GM18861 (cell line): ENCODE measurements around the gene ADD3.

Experiments
- ATAC-seq: cut with Tn5 transposase; IDR thresholded peaks from one replicate; pipeline ENCODE4 v1.9.1; 2021; ENCODE audit not compliant: unreplicated experiment

ADD3 gene

DNA sequence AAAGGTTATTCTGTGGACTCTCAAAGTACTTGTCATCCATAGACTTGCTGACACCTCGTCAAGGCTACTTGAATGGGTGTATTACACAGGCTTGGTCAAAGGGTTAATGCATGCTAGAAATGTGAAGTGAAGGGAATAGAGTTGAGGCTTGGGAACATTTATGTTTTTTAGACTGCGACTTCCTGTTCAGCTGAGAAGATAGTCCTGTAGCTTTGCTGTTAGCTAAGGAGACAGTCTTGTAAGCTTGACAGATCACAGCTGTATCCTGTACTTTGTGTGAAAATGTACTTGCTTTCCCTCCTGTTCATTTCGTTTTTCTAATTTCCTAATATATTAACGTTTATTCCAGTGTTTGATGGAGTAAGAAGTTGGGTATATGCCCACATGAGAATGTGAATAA is 52.1 kb downstream of the ADD3 start:
- peak; percentile 37 for ATAC-seq

DNA sequence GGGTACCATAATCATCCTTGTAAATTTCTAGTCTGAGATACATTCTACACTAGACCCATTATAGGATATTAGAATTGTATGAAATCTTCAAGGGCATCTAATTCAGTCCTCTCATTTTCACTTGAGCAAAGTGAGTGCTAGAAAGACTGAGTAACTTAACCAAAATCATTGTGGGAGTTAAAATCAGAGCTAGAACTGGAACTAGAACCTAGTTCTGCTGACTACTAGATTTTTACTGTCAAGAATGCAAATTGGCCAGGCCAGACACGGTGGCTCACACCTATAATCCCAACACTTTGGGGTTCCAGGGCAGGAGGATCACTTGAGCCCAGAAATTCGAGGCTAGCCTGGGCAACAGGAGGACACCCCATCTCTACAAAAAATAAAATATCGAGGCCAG is 53.9 kb downstream of the ADD3 start:
- ATAC-seq, result no peak

DNA sequence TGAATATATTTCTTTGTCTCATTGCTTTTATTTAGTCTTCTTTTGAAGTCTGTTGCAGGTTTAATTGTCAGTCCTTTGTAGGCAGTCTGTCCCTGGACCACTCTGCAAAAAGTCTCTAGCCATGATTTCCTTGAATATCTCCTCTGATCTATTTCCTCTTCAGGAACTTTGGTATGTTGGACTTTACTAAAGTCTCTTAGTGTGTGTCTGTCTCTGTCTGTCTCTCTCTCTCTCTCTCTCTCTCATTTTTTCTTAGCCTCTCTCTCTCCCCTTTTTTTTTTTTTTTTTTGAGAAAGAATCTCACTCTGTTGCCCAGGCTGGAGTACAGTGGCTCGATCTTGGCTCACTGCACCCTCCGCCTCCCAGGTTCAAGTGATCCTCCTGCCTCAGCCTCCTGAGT is 57.5 kb downstream of the ADD3 start:
- no peak for ATAC-seq

DNA sequence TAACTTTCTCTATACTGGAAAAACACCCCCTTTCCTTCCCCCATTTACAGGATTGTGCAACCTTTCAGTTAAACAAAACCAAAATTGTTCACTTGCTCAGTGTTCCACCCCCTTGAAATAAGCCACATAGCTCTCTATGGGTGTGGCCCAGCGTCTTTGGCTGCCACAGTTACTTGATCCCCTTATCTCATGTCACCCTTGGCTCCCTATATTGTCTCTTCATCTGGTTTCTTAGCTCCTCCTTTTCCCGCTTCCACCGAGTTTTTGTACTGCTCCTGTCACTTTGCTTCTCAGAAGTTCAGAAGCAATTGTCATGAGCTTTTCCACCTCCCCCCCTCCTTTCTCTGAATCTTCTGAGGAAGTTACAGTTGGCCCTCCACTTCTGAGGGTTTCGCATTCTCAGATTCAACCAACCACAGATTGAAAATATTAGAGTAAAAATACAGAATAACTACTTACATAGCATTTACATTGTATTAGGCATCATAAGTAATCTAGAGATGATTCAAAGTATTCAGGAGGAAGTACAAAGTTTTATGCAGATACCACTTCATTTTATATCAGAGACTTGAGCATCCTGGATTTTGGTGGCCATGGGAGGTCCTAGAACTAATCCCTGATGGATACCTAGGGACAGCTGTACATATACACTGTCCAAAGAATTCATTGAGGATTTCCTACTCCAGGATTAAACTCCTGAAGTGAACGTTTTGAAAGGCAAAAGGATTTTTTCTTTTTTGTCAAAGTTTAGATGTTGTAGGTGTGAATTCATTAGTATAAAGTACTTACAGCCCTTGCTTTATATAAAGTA is 60.4 kb downstream of the ADD3 start:
- peak; percentile 26 for ATAC-seq

DNA sequence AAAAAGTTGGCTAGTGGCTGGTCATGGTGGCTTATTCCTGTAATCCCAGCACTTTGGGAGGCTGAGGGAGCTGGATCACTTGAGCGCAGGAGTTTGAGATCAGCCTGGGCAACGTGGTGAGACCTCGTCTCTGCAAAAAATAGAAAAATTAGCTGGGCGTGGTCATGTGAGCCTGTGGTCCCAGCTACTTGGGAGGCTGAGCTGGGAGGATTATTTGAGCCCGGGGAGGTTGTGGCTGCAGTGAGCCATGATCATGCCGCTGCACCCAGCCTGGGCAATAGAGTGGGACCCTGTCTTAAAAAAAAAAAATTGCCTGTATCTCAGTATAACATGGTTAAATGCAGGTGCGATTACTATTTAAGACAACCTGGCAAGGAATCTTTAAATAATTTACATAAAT is 61.0 kb downstream of the ADD3 start:
- ATAC-seq, result no peak

DNA sequence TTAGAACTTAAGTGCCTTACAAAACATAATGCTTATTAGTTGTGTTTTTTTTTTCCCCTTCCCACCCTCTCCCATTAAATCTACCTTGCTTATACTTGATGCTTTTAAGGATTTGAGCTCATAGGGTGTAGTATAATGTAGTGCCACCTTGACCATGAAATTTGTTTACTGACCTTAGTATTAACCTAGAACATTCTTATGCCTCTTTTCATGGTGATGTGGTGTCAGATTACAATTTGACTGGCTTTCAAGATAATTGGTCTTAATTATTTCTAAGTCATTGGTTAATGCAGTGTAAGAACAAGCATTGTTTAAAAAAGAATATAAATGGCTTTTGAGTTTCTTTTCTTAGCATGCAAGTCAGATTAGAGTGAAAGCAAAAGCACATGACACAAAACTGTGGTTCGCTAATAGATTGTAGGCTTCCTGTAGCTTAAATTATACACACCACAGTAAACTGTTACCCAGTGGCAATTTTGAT is 61.8 kb downstream of the ADD3 start:
- ATAC-seq, result peak; percentile 66

DNA sequence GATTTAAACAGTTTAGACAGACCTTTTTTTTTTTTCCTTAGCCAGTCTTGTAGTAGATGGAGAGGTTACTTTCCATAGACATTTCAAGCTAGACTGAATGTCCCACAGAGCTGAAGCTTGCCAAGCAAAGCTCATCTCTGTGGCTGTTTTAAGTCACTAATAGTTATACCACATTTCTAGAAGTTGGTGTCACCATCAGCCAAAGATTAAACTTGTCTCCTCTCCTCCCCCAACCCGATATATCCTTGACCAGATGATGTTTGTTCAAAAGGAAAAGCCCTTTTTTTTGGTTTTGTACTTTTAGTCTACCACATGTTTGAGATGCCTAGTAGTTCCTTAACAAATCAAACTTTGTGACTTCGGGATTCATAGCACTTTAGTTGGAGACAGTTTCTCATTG is 66.1 kb downstream of the ADD3 start:
- no peak for ATAC-seq

DNA sequence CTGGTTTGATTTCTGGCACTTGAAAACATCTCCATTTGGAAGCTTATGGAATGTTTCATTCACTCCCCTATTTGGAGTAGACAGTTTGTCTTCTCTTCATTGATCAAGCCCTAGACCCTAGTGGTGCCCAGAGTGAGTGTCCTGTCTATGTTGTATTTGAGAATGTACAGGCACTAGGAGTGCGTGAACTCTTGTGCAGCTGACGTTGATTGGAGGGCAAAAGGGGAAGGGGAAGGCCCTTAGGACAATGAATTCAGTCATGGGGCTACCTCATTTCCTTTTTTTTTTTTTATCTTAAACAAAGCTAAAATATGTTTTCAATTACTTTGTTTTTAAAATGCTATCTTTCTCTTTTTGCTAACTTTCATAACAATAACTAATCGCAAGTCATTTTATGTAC is 66.5 kb downstream of the ADD3 start:
- no peak for ATAC-seq

DNA sequence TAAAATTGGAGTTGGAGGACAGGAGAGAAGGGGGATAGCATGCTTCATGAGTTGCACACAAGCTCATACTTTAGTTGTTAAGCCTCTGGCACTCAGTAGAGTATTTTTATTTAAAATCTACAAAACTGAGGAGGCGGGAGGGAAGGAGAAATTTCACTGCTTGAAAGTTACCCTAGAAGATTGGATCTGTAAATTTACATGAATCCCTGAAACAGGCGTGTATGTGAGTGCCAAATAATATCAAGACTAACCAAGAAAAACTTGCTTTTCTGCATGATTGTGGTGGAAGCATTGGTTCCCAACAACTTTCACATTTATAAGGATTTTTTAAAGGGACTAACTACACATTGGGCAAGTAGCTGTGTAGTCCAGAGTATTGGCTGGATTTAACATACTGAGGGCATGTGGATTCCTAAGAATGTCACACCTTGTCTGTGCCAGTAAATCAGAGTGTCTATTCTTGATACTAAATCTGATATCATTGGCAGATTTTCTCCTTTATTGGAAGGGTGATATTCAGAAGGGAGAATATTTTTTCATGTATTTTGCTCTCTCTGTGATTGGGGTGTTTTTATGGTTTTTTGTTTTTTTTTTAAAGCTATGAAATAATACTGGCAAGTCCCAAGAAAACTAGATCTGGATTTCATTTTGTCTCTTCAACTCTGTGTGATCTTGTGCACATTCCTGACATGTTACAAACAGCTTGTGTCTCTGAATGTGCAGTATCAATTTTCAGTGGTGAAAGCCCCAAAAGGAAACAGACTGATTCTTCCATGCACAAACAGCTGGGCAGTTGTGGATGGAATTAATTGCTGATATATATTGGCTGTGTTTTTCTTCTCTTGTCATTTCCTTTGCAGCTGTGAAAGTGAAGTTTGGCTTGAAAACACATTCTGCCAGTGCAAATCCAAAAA is 67.2 kb downstream of the ADD3 start:
- no peak for ATAC-seq

DNA sequence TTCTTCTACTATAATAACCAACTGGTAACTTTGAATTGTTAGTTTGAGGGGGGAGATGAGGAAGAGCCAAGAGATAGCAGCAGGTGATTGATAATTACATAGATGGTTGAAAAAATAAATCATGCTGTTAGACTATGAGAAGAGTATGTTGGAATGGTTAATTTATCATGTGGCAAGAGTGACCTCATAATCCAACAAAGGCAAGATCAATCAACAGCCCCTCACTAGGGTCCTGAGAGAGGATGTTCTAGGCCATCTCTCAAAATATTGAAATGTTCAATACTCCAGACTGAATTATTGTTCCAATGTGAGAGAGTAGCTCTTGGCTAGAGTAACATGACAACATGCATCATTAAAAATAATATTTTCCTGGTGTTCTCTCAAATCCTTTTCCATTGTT is 67.9 kb downstream of the ADD3 start:
- no peak for ATAC-seq

DNA sequence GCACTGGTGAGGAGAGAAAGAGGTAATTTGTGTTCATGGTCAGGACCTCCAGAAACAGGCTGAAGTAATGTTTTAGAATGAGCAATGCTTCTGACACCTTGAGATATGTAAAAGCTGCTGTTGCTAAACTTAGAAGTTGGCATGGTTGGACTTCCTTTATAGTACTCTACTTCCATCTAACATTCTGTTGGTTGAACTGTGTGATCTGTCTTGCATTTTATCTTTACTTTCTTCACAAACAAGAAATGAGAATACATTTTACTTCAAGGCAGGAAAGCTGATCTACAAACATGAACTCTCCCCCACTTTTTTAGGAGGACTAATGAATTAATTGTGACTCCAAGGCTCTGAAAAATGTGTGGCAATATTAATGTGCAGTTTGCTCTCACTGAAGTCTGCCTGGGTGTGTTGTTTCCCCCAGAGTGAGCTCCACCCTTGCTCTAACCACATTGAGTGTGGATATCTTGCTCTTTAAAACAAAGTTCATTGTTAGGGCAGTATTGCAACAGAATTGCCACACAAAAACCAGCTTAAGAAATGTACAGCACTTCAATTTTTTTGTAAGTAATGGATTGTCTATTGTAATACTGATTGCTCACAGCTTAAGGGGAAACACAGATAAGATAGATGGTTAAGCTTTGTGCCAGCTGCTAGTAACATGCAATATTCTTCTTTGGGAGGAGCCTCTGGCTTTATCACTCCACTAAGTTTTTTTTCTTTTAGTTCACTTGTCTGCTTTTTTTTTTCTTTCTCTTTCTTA is 69.0 kb downstream of the ADD3 start:
- peak; percentile 64 for ATAC-seq

DNA sequence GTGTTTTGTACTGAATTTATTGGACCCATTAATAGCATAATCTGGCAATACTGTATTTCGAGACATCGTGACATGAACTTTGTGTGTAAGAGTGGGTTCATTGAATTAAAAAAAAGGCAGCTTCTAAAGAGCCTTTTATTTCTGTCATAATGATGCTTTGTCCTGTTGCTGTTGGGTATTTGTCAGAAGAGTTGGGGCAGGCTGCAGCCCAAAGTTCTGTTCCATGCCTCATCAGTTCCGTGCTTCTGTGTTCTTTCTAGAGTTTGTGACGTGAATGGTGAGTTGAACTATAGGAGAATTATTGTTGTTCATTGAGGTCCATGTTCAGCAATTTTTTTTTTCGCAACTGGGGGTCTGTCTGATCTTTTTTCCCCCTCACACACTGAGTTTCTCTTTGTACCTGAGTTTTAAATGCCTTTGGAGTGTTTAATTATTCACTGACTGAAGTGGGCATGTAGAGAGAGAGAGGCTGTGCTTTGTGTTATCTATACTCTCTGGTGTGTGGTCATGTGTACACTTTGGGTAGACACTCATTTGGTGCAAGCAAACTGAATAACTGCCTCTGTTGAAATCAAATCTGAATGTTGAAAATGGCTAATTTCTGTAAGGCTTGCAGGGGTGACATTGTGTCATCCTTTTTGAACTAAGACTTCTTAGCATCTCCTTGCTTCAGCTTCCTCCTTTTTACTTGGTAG is 69.8 kb downstream of the ADD3 start:
- ATAC-seq, result no peak

DNA sequence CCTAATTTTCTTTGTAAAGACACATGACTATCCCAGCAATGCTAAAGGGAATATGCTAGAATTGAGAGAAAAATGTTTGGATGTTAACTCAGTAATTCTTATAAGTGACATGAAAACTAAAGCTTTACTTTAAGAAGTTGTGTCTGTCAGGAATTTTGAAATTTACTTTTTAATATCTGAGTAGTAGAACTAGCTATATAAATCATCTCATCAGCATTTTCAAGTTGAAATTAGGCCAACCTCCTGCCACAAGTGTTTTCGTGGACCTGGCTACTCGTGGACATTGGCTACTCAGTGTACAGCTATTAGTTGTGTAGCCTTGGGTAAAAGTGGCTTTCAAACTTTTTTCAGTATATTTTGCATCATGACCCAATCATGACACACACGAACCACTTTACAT is 70.5 kb downstream of the ADD3 start:
- no peak for ATAC-seq

DNA sequence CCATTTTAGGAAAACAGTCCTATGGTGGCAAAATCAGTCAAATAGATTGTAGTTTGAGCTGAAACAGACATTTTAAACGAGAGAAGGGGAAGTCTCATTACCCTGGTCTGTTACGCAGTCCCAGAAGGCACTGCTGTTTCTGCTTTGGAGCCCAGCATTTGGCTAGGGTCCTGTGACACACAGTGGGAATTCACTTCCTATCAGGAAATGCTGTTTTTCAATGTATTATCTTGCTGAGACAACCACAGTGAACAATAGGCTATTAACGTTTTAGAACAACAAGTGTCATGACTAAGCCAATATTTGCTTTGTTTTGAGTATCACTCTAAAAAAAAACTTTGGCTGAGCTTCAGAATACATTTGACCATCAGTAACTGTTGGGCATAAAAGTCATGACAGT is 74.1 kb downstream of the ADD3 start:
- ATAC-seq, result no peak

DNA sequence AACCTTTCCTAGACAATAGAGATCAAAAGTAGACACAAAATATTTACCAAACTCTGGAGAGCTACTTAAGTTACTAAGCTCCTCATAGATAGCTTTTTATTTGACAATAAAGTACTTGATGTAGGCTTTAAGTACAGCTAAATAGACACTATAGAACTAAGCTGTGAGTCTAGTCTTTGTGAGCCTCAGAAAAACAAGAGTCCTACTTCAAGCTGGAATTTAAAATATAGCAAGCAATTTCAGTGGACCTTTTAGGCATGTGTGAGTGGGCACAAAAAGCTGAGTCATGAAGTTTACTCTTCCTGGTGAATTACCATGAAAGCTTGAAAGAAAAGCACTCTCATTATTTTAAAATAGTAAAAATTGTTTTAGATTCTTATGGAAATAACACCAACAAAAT is 76.1 kb downstream of the ADD3 start:
- ATAC-seq, result no peak

DNA sequence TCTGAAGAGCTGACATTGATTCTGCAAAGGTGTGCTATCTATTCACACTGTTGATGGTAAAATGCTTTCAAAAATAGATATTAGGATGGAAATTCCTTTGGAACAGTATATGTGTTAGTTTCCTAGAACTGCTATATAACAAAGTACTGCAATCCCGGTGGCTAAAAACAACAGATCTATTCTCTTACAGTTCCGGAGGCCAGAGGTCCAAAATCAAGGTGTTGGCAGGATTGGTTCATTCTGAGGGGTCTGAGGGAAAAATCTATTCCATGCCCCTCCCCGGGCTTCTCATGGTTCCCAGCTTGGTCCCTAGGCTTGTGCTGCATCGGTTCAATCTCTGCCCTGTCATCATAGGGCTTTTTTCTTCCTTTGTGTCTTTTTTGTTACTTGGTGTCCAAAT is 79.9 kb downstream of the ADD3 start:
- no peak for ATAC-seq

DNA sequence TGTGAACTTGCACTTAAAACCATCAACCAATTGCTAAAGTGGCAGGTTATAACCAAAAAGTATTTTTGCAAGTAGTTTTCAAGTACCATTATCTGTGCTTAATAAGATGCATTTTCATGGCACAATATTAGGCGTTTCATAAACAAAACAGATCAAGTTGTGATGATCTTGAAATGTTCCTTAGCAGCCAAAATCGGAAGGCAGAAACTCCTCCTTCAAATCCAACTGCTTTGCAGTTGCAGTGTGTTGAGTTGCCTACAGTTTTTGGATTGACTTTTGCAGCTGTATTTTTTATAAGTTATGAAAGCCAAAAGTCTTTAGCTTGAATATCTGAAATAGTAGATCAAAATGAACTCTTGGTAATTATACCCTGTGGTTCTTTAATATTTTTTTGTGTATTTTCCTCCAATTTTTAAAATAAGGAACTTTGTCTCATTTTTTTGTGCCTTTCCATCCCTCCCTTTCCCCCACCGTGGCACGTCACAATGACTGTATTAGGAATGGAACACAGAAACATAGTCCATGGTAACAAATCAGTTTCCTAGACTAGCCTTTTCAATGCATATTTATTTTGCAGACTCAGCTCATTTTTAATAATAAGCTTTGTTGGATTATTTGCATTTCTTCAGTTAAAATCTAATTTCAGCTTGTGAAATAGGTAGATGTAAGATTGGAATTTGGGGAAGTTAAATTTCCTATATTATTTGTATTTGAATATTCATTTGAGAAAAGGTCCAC is 80.8 kb downstream of the ADD3 start:
- ATAC-seq, result no peak

DNA sequence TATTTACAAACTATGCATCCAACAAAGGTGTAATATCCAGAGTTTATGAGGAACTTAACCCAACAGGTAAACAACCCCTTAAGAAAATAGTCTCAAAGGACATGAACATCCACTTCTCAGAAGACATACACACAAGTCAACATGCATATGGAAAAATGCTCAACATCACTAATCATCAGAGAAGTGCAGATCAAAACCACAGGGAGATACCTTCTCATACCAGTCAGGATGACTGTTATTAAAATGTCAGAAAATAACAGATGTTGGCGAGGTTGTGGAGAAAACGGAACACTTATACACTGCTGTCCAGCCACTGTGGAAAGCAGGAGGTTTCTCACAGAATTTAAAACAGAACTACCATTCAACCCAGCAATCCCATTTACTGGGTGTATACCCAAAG is 84.0 kb downstream of the ADD3 start:
- ATAC-seq, result no peak

DNA sequence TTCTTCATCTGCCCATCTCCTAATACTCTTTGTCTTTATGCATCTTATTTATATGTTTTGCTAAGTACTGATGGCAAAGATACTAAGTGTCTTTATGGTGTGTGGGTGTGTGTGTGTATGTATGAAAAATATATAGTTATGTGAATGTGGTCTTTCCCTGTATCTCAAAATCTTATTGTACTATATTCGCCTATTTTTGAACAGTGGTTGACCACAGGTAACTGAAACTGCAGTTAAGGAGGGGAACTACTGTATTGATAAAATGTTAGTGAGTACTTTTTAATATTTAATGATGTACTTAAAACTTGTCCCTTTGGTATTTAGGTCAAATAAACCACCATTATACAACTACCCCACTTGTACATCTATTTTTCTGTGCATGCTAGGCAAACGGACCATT is 85.9 kb downstream of the ADD3 start:
- ATAC-seq, result no peak

DNA sequence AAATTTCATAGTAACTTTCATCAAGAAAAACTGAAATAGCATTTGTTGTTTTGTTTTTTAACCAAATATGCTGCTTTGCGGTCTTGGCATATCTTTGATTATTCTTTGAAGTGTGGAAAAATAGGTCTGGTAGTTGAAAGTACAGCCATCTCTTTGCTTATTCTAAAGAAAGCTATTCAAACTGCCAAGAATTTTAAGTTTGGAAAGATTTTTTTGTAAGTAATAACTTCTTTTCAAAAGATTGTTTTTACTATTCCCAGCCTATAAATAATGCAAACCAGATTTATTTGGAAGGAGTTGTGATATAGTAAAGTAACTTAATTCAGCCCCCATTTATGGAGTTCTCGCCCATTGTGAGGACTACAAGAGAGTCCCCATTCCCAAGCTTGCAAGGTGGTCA is 87.0 kb downstream of the ADD3 start:
- ATAC-seq, result no peak
